C4-2B (cell line): ENCODE measurements around the gene TOMM20.
A peak's percentile ranks its signal among the peaks of the same experiment; 100 is the strongest.
"Not testable (repeated sequence)": the region's sequence is repeated elsewhere in the genome, so short reads cannot be mapped to it uniquely, and the experiment has no call there.

Experiments used
- H3K27ac ChIP-seq: fragments of 450-650 bp; 2 replicates; pipeline ENCODE4 v1.5.1; 2017
- ZFX ChIP-seq: fragments of 450-650 bp; IDR thresholded peaks from 2 replicates; pipeline ENCODE4 v1.6.1; 2017
- TF ChIP-seq, protein P1 (sequence below): fragments of 450-650 bp; conservative IDR thresholded peaks from 2 replicates; pipeline ENCODE4 v1.5.1; 2017; ENCODE audit warnings: mild to moderate bottlenecking

TOMM20 gene

DNA sequence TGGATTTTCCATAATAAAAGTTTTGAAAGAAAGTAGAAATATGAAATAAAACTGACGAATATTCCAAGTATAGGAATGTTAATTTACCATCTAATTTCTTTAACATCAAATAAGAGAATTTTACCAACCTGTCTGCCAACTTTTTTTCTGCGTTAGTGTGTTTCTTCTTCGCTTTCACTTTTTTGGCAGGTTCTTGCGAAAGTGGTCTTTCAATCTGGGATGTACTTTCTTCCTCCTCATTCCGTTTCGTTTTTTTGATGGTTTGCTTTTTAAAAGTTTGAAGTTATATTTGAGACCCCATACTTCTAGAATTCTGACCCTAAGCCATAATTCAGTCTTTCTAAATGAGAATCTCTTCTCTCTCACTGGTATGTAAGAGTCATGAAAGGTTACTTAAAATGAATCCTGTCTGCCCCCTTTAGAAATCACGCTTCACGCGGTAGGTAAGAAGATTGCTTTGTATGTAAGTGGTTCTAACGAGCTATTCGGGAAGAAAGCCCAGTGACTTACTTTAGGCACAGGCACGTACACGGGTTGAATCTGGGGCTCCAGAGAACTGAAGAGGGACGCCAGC lies 31.8 kb upstream of the TOMM20 start:
- TF ChIP-seq, protein P1, sequence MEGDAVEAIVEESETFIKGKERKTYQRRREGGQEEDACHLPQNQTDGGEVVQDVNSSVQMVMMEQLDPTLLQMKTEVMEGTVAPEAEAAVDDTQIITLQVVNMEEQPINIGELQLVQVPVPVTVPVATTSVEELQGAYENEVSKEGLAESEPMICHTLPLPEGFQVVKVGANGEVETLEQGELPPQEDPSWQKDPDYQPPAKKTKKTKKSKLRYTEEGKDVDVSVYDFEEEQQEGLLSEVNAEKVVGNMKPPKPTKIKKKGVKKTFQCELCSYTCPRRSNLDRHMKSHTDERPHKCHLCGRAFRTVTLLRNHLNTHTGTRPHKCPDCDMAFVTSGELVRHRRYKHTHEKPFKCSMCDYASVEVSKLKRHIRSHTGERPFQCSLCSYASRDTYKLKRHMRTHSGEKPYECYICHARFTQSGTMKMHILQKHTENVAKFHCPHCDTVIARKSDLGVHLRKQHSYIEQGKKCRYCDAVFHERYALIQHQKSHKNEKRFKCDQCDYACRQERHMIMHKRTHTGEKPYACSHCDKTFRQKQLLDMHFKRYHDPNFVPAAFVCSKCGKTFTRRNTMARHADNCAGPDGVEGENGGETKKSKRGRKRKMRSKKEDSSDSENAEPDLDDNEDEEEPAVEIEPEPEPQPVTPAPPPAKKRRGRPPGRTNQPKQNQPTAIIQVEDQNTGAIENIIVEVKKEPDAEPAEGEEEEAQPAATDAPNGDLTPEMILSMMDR = peak; percentile 7; the same call in 1 of the 2 replicates
- no peak for TF ChIP-seq ZFX
- peak overlapping the region; percentile 77 for H3K27ac ChIP-seq

DNA sequence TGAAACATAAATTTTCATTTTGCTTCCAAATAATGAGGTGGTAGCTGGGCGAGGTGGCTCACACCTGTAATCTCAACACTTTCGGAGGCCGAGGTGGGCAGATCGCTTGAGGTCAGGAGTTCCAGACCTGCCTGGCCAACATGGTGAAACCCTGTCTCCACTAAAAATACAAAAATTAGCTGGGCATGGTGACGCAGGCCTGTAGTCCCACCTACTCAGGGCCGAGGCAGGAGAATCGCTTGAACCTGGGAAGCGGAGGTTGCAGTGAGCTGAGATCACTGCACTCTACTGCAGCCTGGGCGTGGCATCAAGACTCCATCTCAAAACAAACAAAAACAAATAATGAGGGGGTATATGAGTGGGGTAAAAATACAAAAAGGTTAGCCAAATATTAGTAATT lies 31.3 kb upstream of the TOMM20 start:
- H3K27ac ChIP-seq = peak overlapping the region; percentile 13; the same call in 1 of the 2 replicates

DNA sequence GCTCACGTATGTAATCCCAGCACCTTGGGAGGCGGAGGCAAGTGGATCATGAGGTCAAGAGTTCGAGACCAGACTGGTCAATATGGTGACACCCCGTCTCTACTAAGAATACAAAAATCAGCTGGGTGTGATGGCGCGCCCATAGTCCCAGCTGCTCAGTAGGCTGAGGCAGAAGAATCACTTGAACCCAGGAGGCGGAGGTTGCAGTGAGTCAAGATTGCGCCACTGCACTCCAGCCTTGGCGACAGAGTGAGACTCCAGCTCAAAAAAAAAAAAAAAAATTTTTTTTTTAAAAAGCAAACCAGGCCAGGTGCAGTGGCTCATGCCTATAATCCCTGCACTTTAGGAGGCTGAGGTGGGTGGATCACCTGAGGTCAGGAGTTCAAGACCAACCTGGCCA lies 30.6 kb upstream of the TOMM20 start:
- H3K27ac ChIP-seq = not testable (repeated sequence)

DNA sequence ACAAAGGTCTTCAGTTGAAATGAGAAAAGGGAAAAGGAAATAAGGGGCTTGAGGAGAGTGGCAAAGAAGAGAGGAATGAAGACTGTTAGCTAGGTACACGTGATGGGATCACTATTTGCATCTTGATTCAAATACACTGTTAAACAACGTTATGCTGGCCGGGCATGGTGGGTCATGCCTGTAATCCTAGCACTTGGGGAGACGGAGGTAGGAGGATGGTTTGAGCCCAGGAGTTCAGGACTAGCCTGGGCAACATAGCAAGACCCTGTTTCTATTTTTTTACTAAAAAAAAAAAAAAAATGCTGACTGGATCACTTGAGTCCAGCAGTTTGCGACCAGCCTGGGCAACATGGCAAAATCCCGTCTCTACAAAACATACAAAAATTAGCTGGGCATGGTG lies 30.0 kb upstream of the TOMM20 start:
- no peak overlapping the region for H3K27ac ChIP-seq
- TF ChIP-seq, protein P1 = no peak
- no peak for TF ChIP-seq ZFX

DNA sequence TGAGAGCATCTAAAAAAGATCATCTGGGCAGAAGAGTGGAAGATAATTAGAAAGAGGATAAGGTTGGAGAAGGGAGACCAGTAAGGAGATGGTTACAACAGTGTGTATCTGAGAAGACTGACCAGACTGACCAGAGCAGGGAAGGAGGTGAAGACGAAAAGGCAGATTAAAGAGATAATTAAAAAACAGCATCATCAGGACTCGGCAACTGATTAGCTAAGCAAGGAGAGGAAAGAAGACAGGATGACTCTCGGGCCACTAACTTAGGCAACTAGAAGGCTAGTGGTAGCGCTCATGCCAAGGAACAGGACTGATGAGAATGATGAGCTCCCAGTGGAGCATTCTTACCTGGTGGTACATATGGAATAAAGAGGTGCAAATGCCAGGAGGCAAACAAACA lies 28.5 kb upstream of the TOMM20 start:
- TF ChIP-seq, protein P1 = no peak
- no peak for TF ChIP-seq ZFX
- no peak overlapping the region for H3K27ac ChIP-seq

DNA sequence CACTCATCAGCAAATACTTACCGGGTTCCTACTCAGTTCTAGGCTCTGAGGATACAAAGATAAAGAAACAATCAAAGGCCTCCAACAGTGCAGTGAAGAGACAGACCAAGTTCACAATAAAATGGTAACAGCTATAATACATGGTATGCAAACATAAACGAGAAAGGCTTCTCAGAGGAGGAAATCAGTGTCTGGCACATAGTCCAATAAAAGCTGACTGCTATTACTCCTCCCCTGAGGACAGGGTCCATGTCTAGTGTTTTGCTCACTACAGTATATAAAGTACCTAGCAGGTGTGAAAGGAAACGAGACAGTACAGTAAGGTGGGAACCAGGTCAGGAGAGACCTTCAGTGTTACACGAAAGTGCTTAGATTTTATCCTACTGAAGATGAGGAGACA lies 28.1 kb upstream of the TOMM20 start:
- no peak overlapping the region for H3K27ac ChIP-seq
- TF ChIP-seq, protein P1 = no peak; the same call in 1 of the 2 replicates
- no peak for TF ChIP-seq ZFX

DNA sequence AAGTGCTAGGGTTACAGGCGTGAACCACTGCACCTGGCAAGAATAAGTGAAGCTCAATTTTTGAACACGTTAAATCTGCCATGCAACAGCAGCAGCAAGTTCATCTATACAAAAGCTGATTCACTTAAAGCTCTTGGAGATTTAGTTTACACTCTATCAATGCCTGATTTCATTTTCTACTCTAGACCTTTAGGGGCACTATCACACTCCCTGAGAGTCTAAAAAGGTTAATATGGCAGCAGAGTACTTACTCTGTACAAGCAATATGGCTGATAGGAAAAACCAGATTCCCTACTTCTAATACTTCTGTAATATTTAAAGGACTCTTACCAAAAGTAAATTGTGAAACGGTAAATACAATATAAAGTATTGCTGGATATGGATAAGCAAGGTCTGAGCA lies 27.6 kb upstream of the TOMM20 start:
- TF ChIP-seq, protein P1 = no peak; the same call in 1 of the 2 replicates
- TF ChIP-seq ZFX = no peak
- no peak overlapping the region for H3K27ac ChIP-seq

DNA sequence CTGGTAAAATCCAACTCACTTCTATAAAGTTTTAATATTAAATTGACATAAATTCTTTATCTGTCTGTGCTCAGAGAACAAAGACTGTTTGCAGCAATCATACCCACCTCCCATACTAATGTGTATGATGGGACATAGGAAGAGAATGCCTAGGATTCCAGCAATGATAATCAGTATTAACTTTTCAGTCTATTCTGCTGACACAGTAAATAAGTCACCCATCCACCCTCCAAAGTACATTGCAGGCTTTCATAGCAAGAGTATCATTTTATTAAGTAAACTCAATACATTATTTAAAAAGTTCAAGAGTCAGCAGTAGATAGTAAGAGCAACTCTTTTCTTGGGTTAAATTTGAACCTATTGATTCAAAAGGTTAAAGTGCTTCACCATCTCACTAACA lies 23.6 kb upstream of the TOMM20 start:
- no peak overlapping the region for H3K27ac ChIP-seq
- TF ChIP-seq, protein P1 = no peak
- no peak for TF ChIP-seq ZFX
